SH-SY5Y (cell line): ENCODE measurements around the gene TINCR.

Source experiments
- GATA2 ChIP-seq: IDR thresholded peaks from 2 replicates; pipeline ENCODE4 v1.6.1; 2011; ENCODE audit warnings: mild to moderate bottlenecking, low read depth, low read length
- GATA3 ChIP-seq: IDR thresholded peaks from 2 replicates; pipeline ENCODE4 v1.6.1; 2011; ENCODE audit warnings: low read depth, mild to moderate bottlenecking, low read length, moderate library complexity

GRCh38 chr19:5586300-5587070, 18.7 kb upstream of the TINCR start:
- TF ChIP-seq GATA3 = no peak
- no peak for TF ChIP-seq GATA2
